Activated effector memory CD4-positive, alpha-beta T cell treated with anti-CD3 and anti-CD28 coated beads, Interleukin-2, amount 50 U/mL, for 16 hours (primary cell): ENCODE data around the gene DSCAM.

Source experiments
- DNase-seq: peaks from one replicate; pipeline ENCODE4 v3.0.0-alpha.2; 2020

Gene DSCAM

GRCh38 chr21:40835184-40835694 lies 11.7 kb downstream of the DSCAM start:
- no peak for DNase-seq

GRCh38 chr21:40833184-40833583 lies 13.8 kb downstream of the DSCAM start:
- DNase-seq = no peak

DNA sequence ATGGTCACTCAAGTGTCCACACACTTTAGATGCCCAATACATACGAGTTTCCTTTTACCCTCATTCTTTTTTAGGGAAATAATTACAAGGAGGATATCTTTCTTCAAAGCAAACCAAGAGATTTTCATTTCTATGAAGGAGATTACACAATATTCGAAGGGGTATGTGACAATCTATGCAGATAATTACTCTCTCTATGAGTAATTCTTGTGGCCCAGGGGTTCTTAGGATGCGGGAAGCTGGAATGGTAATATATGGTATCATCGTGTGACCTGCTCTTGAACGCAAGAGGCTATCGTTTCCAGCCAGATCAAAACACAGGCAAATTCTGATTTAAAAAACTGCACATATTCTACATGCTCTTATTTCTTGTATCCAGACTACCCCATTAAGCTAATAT lies 14.6 kb downstream of the DSCAM start:
- DNase-seq = no peak

GRCh38 chr21:40830836-40831235 lies 16.1 kb downstream of the DSCAM start:
- no peak for DNase-seq

- no peak for DNase-seq
Observed at GRCh38 chr21:40829791-40830190, 17.2 kb downstream of the DSCAM start.

GRCh38 chr21:40829308-40829707 lies 17.6 kb downstream of the DSCAM start:
- no peak for DNase-seq

GRCh38 chr21:40827509-40827908 lies 19.4 kb downstream of the DSCAM start:
- no peak for DNase-seq

DNA sequence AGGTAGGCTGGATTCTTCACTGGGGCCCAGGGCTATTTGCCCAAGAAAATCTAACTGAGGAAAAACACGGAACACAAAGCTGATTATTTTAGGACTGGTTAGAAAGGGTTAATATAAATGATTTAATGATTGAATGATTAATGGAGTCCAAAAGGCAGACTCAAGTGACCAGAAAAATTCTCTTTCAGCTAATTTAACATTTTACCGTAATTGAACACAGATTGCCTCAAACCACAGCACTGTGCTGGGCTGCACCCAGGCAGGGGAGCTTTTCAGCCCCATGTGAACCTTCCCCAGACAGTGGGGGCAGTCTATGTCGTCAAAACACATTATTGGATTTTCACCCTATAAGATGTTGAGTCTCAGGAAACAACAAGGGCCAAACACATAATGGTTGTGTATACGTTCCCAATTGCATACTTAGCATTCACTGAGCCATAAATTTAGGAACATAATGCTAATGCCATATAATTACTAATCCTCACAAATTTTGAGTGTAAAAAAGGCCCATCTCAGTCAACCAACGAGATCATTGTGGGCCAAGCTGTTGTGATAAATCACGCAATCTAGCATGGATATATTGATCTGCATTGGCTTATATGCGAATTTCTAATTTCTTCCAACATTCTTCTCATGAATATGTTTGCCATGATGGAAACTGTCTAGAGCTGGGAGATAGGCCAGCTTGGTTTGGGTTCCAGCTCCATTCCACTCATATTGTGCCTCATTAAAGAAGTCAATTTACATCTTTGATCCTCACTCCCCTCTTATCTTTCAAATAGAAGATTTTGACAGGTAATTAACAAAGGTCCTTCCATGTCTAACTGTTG lies 27.7 kb downstream of the DSCAM start:
- DNase-seq = no peak

DNA sequence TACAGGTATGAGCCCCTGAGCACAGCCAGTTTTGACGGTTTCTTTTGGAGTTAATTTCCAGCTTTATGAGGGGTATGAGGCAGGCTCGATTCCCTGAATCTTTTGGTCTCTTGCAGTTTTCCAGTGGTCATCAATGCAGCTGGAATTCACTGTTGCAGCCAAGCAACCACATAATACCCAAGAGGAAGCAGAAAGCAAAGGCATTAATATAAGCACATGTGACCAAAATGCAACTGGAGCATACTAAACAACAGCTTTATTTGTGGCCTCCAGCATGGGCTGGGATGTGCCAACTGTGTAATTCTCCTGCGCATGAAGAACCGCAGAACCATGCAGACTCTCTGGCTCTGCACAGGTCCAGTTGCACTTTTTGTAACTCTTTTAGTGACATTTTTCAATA lies 33.0 kb downstream of the DSCAM start:
- DNase-seq = no peak

- DNase-seq = no peak
Observed at GRCh38 chr21:40809673-40810197, 37.2 kb downstream of the DSCAM start.

DNA sequence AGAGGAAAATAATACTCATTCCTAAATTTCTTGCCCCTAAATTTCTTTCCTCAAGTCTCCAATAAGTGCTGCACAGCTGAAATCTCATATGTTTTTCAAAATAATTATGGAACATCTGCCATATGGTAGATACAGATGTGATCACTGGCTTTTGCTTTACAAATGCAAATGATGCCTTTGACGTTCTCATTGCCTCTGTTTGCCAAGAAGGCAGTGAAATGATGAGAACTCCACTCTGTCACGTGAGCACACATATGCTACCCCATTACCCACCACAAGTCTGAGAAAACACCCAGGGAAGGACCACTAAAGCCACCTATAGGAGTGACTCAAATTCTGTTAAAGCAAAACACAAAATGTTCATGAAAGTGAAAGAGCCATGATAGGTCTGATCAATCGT lies 43.9 kb downstream of the DSCAM start:
- no peak for DNase-seq

DNA sequence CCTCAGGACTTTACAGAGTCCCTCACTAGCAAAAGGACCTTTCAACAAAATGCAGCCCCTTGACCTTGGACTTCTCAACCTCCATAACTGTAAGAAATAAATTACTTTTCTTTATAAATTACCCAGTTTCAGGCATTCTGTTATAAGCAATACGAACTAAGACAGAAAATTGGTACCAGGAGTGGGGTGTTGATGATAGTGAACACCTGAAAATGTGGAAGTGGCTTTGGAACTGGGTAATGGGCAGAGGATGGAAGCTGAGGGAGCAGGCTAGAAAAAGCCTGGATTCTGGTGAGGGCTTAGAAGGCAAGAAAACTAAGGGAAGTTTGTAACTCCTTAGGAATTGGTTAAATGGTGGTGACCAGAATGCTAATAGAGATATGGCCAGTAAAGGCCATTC lies 46.8 kb downstream of the DSCAM start:
- DNase-seq = no peak

DNA sequence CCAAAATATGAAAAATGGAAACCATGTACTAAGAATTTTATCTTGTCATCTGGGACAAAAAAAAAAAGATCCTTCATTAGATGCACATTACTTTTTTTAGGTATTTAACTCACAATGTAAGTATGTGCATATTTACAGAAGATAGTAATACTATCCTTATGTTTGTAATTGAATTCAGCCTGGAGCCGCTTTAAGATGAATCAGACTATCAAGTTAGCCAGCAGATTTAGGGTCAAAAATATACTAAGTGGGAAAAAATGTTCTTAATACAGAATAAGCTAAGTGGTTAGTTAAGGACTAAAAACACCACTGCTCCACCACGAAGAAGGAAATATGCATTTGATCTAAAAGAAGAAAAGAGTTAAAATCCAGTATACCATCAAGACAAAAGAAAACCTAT lies 49.1 kb downstream of the DSCAM start:
- DNase-seq = no peak

GRCh38 chr21:40797410-40797809 lies 49.5 kb downstream of the DSCAM start:
- no peak for DNase-seq

- no peak for DNase-seq
Observed at GRCh38 chr21:40796464-40796863, 50.5 kb downstream of the DSCAM start.

GRCh38 chr21:40795313-40795712 lies 51.6 kb downstream of the DSCAM start:
- DNase-seq = no peak

- DNase-seq = no peak
Observed at GRCh38 chr21:40792691-40793456, 54.1 kb downstream of the DSCAM start.

DNA sequence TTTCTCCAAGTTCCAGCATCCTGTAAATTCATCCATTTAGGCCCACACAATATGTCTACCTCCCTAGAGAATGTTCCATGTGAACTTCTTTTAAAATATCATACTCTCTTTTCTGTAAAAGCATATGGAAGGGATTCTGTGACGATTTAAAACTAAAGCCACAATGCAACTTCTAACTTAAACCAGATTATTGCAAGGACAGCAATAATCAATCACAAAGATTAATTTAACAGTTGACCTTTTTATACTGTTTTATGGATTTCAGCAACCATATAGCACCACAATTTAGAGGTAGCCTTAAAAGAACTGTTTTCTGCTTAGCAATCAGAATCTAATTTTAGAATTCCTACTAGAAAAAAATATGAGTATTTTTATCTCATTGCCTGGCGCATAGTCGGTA lies 58.3 kb downstream of the DSCAM start:
- DNase-seq = no peak

DNA sequence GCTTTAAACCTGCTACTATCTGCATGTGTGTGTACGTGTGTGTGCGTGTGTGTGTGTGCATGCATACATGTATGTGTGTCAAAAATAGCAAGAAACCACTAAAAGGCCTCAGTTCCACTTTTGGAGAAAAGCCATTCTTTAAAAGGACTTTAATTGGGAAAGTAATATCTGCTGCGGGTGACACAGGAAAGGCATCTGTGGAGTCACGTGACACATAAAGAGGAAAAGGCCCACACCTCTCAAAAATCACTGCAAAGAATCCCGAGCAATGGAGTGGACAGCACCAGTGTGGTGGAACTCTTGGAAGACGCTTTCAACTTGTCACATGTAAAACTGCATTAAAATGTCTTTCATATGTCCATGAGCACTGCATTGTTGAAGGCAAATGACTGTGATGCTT lies 63.6 kb downstream of the DSCAM start:
- DNase-seq = no peak

- DNase-seq = no peak
Observed at GRCh38 chr21:40770435-40771055, 76.4 kb downstream of the DSCAM start.

DNA sequence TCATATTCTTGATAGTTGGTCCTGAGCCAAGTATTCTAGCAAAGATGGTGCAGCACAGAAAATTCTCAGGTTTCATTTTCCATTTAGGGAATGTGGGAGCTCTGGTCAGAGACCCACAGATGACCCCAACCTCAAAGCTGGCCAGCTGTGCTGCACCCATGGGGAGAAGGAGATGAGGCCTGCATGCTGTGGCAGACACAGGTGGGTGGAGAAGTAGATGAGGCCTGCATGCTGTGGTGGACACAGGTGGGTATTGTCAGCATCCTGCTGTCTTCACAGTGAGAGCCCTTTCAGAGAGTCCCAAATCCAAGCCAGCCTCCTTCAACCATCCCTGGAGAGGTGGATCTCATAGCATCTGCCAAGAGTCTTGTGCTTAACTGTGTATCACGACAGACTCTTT lies 77.7 kb downstream of the DSCAM start:
- no peak for DNase-seq

GRCh38 chr21:40768056-40768455 lies 78.9 kb downstream of the DSCAM start:
- no peak for DNase-seq

GRCh38 chr21:40766381-40766780 lies 80.6 kb downstream of the DSCAM start:
- DNase-seq = no peak
